T-helper 2 cell treated with Interferon-gamma antibody and Interleukin-4, amounts not matched to agents 100 ng/mL and 5 ng/mL, for 36 hours (primary cell): ENCODE measurements around the gene ZFPM1. TPM values are rescaled to one million over a fixed set of nuclear protein-coding genes. Genes with fewer than 3 reads are reported as not detected.

Experiments used
- intact Hi-C: fragments of 100-400 bp; cut with micrococcal nuclease; formaldehyde crosslinking; loops from one replicate; pipeline ENCODE4 v1.15.1; 2023
- total RNA-seq: library from RNA; stranded (reverse); gene quantifications from 2 replicates; pipeline ENCODE4 v1.2.3, GENCODE V29; 2022

Gene ZFPM1
- total RNA-seq, 1 donor from 2014 or later = 11.5 TPM

DNA sequence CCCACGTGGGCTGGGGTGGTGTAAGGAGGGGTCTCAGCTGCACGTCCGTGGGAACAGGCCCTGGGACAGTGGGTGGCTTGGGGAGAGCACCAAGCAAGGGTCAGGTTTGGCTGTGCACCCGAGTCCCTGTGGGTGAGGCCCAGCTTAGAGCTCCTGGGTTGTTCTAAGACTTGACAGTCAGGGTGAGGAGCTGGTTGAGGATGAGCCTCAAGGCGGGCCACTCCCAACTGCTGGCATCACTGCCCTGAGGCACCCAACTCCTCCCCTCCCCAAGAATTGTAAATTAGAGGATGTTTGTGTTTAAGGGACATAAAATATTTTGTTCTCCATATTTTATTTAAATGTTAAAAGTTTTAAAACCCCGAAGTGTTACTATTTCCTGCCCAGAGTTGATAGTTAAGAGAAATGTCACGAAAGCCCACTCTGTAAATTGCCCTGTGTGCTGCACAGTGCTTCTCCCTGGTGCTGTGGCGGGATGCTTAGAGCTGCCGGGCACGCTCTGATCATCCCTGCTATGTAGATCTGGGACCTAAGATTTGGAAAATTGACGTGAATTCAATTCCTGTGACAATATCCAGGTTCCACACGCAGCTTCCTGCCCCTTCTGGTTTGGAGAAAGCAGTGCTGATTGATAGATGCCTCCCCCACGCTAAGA lies 133.0 kb downstream of the ZFPM1 start:
- intact Hi-C loops = no loop called here

Other genes with a start within 250 kb of the ZFPM1 start
- 0.50 and 0.52 TPM in 2 replicates for gene ZNF469, start 70.3 kb upstream of the ZFPM1 start, total RNA-seq
- gene ZC3H18, start 117.1 kb downstream of the ZFPM1 start, total RNA-seq = 96.7 and 103 TPM in 2 replicates
- gene IL17C, start 185.3 kb downstream of the ZFPM1 start, total RNA-seq = 0.25 TPM in 1 of 2 replicates, not detected in the other
- 436 and 456 TPM in 2 replicates for gene CYBA, start 197.8 kb downstream of the ZFPM1 start, total RNA-seq
- gene MVD, start 209.8 kb downstream of the ZFPM1 start, total RNA-seq = 65.6 and 68.6 TPM in 2 replicates
- gene SNAI3, start 233.2 kb downstream of the ZFPM1 start, total RNA-seq = 7.2 and 8.1 TPM in 2 replicates